ENCODE data around the gene MANBA.

The MANBA gene

DNA sequence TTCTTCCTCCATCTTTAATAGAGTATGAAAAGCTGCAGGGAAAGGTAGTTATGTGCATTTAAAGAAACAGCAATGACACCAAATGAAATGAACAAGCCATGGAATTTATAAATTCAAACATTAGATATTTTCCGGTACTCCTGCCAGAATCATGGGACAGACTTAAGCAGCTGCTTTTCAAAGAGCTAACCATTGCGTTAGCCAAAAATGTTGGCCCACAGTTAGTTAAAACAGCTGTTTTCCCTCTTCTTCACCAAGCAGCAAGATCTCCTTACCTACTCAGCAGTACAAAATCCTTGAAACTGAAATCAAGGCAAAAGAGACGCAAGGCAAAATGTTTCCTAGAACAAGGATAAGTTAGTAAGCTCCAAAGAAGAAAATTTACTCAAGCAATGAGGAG, 64.0 kb downstream of the MANBA start:
- no peak overlapping the region for H3K4me3 ChIP-seq (ENCODE audit: low read depth, low read length)
- TF ChIP-seq, protein P1, sequence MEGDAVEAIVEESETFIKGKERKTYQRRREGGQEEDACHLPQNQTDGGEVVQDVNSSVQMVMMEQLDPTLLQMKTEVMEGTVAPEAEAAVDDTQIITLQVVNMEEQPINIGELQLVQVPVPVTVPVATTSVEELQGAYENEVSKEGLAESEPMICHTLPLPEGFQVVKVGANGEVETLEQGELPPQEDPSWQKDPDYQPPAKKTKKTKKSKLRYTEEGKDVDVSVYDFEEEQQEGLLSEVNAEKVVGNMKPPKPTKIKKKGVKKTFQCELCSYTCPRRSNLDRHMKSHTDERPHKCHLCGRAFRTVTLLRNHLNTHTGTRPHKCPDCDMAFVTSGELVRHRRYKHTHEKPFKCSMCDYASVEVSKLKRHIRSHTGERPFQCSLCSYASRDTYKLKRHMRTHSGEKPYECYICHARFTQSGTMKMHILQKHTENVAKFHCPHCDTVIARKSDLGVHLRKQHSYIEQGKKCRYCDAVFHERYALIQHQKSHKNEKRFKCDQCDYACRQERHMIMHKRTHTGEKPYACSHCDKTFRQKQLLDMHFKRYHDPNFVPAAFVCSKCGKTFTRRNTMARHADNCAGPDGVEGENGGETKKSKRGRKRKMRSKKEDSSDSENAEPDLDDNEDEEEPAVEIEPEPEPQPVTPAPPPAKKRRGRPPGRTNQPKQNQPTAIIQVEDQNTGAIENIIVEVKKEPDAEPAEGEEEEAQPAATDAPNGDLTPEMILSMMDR (IDR thresholded peaks at IDR 0.05; ENCODE audit: low read depth, low read length, missing control alignments) = no peak
- in situ Hi-C loops (cut with HindIII; ENCODE audit: low pct_ligation_motif_present, low sequenced_read_pairs) = no loop called here
- no peaks in the 10 kb centered on the region for H3K36me3 ChIP-seq (replicated peaks)
- no peaks in the 10 kb centered on the region for H3K27me3 ChIP-seq (replicated peaks)
- no peak overlapping the region for H3K27ac ChIP-seq
- DNase-seq = no peak

DNA sequence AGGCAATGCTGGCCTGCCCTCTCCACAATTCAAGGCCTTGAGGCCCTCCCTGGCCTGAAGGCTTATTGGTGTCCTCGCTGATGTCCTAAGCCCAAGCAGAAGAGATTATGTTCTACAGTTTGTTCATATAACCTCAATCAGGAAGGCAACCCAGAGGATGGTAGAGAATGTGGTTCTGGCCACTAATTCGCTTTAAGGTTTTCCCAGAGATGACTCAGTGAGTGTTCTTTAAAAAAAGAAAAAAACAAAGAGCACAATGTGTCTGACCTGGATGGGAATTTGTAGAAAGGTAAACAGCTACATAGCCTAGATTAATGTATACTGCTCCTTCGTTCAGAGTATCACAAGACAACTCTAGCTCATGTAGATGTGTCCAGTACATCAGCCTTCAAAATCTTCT, 66.0 kb downstream of the MANBA start:
- Histone ChIP-seq H3K27me3 (replicated peaks) (no peaks in the 10 kb centered on the region), H3K36me3 (replicated peaks) (no peaks in the 10 kb centered on the region), H3K27ac (no peak overlapping the region), H3K4me3 (ENCODE audit: low read depth, low read length) (no peak overlapping the region)
- DNase-seq = no peak
- TF ChIP-seq, protein P1 (IDR thresholded peaks at IDR 0.05; ENCODE audit: low read depth, low read length, missing control alignments) = no peak
- in situ Hi-C loops (cut with HindIII; ENCODE audit: low pct_ligation_motif_present, low sequenced_read_pairs) = no loop called here

DNA sequence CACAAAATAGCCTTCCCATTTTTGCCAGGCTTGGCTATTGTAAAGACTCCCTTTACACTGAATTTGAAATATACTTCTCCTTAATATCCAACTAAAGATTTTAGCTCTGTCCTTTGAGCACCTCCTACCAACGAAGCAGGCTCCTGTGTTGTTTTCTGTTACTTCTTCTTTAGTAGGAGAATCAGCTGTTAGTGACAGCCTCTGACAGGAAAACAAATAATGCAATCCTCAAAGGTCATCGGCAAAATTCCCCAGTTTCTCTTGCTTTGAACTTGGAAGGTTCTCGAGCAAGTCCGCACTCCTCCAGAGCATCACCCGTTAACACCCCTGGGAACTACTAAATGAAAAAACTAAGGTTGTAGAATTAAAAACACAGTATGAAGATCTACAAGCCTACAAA, 66.9 kb downstream of the MANBA start:
- DNase-seq = no peak
- Histone ChIP-seq H3K36me3 (replicated peaks) (no peaks in the 10 kb centered on the region), H3K27ac (no peak overlapping the region), H3K4me3 (ENCODE audit: low read depth, low read length) (no peak overlapping the region), H3K27me3 (replicated peaks) (no peaks in the 10 kb centered on the region)
- TF ChIP-seq, protein P1 (IDR thresholded peaks at IDR 0.05; ENCODE audit: low read depth, low read length, missing control alignments) = no peak
- in situ Hi-C loops (cut with HindIII; ENCODE audit: low pct_ligation_motif_present, low sequenced_read_pairs) = no loop called here

DNA sequence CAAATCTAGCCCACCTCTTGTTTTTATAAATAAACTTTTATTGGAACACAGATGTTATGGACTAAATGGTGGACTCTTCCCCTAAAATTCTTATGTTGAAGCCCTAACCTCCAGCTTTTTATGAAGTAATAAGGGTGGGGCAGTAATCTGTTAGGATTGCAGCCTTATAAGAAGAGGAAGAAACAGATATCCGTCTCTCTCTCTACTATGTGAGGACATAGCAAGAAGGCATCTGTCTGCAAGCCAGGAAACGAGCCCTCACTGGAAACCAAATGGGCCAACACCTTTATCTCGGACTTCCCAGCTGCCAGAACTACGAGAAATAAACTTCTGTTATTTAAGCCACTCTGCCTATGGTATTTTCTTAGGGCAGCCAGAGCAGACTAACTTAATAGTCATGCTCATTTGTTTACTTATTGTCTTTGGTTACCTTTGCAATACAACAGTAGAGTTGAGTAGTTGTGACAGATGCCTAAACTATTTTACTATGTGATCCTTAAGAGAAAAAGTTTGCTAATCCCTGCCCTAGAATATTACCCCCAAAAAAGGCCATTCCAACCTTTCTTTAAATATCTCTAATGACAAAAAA, 67.4 kb downstream of the MANBA start:
- TF ChIP-seq, protein P1 (IDR thresholded peaks at IDR 0.05; ENCODE audit: low read depth, low read length, missing control alignments) = no peak
- H3K27me3 ChIP-seq (replicated peaks) = no peaks in the 10 kb centered on the region
- no peak overlapping the region for H3K4me3 ChIP-seq (ENCODE audit: low read depth, low read length)
- in situ Hi-C loops (cut with HindIII; ENCODE audit: low pct_ligation_motif_present, low sequenced_read_pairs) = no loop called here
- H3K36me3 ChIP-seq (replicated peaks) = no peaks in the 10 kb centered on the region
- no peak for DNase-seq
- no peak overlapping the region for H3K27ac ChIP-seq

DNA sequence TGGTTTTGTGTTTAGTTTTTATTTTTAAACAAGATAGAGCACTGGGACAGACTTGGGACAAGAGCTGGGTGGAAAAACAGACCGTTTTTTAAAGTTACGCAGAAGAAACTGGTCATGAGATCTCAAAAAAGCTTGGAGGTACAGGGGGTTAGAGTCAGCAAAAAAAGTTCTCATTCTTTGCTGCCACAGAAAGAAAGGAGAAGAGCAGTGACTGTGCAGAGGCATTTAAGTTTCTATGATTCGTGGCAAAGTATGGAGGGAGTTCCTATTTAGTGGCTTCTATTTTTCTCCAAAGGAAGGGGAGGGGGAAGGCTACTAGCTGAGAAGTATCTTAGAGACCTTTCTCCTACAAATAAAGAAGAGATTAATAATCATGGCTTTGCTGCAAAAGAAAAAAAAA, 68.3 kb downstream of the MANBA start:
- DNase-seq = no peak
- TF ChIP-seq, protein P1 (IDR thresholded peaks at IDR 0.05; ENCODE audit: low read depth, low read length, missing control alignments) = no peak
- Histone ChIP-seq H3K4me3 (ENCODE audit: low read depth, low read length) (no peak overlapping the region), H3K36me3 (replicated peaks) (no peaks in the 10 kb centered on the region), H3K27ac (no peak overlapping the region), H3K27me3 (replicated peaks) (no peaks in the 10 kb centered on the region)
- in situ Hi-C loops (cut with HindIII; ENCODE audit: low pct_ligation_motif_present, low sequenced_read_pairs) = no loop called here

DNA sequence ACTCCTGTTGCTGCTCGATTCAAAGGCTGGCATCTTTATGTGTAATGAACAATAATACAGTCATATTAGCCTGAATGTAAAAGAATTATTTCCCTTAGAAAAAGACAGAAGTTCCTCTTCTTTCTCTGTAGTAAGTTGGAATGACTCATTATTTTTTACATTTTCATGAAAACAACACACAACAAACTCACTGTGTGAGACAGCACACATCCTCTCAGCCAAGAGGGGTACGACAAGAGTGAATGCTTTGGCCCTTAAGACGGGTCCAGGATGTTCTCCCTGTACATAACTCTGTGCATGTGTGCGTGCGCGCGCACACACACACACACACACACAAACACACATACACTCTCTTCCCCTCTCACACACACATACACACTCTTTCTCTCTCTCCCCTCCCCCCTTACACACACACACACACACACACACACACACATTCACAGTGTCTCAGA, 72.8 kb downstream of the MANBA start:
- TF ChIP-seq, protein P1 (IDR thresholded peaks at IDR 0.05; ENCODE audit: low read depth, low read length, missing control alignments) = no peak
- Histone ChIP-seq H3K4me3 (ENCODE audit: low read depth, low read length) (no peak overlapping the region), H3K27me3 (replicated peaks) (no peaks in the 10 kb centered on the region), H3K36me3 (replicated peaks) (no peaks in the 10 kb centered on the region), H3K27ac (no peak overlapping the region)
- no peak for DNase-seq
- in situ Hi-C loops (cut with HindIII; ENCODE audit: low pct_ligation_motif_present, low sequenced_read_pairs) = no loop called here
